Forelimb muscle (tissue), 1 donor: Measurements from ENCODE around the gene DVL2. TPM values are rescaled to one million over a fixed set of nuclear protein-coding genes. Genes with fewer than 3 reads are reported as not detected.
A peak's percentile ranks its signal among the peaks of the same experiment; 100 is the strongest.

Experiments used
- DNase-seq: peaks from one replicate; pipeline ENCODE4 v3.0.0-alpha.2; 2013; ENCODE audit warnings: low read depth
- polyA plus RNA-seq: library from polyadenylated mRNA; unstranded; fragments of 120-200 nt; gene quantifications from one replicate; pipeline ENCODE4 v1.2.1, GENCODE V29; 2013; ENCODE audit not compliant: insufficient read length

The DVL2 gene
- polyA plus RNA-seq: 36.2 TPM

DNA sequence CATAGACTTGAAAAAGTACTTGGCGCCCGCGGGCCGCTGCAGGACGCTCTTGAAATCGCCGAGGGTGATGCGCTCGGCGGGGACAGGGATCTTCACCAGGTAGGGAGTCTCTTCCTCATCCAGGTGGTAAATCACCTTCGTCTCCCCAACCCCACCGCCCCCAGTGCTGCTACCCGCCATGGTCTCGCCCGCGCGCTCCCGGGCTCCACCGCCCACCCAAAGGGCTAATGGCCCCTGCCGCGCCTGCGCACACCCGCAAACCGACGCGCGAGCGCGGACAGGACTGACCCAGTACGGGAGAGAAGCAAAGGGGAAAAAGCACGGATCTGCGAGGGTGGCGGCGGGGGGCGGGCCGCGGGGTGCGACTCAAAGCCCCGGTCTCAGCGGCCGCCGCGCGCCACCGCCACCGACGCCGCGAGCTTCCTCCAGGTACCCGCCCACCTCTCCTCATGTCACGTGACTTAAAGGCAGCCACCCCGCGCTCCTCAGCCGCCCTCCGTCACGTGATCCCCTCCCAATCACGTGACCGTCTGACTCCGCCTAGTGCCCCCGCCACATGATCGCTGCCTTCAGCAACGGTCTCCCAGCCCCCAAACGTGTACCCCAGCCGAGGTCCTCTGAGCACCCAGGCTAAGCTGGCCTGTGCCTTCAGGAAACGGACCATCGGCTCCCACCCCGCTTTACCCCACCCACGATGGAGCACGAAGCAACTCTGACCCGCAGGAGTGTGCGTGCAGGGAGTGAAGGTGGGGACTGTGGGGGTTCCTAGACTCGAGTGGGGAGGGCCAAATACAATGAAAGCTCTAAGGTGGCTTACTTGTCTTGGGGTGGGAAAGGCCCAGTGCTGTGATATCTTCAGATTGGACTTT, at the start of gene DVL2:
Gene DVL2, minus strand, starts transcription at position 435 of the 869 bp plus-strand sequence. Its CDS starts 255 bp downstream, at position 180.
- DNase-seq: peak; percentile 82

- DNase-seq: no peak
Observed at GRCh38 chr17:7283471-7284216, 49.3 kb upstream of the DVL2 start.

DNA sequence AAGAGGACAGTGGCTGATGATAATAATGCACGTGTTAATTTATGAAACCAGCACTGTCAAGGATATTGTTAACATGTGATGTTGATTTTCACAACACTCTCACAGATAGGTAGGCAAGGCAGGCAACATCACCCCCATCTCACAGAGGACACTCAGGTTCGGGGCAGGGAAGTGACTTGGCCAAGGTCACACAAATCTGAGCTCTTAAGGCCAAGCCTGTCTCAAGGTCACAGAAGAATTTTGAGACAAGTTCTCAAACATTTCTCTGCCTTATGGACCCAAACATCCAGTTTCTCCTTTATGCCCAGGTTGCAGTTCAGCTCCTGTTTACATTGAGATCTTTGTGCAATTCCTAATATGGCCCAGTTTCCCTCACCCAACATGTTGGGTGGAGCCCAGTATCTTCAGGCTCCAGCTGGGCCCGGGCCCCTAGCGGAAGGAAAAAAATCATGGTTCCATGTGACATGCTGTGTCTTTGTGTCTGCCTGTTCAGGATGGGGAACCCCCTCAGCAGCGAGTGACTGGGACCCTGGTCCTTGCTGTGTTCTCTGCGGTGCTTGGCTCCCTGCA, 48.5 kb upstream of the DVL2 start:
- DNase-seq: no peak

DNA sequence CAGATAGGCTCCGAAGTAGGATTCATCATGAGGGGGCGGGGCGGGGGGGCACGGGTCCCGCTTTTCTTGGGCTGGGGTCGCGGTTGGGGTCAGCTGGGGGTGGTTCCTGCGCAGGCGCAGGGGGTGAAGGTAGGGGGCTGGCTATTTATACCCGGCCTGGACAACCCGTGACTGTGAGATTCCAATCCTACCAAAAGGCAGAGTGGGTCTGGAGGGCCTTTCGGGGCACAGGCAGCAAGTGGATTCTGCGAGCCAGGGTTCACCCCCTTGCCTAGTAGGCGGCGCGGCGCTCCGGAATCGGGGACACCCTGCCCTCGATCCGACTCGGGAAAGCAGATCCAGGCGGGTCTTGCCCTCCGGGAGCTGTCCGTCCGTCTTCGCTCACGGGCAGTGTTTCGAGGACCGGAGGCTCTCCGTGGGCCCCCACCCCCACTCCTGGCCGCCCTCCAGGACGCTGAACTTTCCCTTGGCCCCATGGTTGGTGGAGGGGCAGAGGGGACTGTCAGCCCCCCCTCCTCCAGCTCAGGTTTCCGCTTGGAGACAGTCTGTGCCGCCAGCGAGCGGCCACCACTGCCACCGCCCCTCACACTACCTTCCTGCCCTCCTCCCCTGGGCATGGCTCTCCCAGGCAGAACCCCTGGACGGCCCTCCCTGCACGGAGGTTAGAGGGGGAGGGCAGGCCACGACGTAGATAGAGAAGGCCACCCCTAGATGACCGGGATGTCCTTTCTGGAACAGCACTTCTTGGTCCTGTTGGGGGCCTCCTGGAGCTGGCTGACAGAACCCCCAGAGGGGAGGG, 47.8 kb upstream of the DVL2 start:
- no peak for DNase-seq

DNA sequence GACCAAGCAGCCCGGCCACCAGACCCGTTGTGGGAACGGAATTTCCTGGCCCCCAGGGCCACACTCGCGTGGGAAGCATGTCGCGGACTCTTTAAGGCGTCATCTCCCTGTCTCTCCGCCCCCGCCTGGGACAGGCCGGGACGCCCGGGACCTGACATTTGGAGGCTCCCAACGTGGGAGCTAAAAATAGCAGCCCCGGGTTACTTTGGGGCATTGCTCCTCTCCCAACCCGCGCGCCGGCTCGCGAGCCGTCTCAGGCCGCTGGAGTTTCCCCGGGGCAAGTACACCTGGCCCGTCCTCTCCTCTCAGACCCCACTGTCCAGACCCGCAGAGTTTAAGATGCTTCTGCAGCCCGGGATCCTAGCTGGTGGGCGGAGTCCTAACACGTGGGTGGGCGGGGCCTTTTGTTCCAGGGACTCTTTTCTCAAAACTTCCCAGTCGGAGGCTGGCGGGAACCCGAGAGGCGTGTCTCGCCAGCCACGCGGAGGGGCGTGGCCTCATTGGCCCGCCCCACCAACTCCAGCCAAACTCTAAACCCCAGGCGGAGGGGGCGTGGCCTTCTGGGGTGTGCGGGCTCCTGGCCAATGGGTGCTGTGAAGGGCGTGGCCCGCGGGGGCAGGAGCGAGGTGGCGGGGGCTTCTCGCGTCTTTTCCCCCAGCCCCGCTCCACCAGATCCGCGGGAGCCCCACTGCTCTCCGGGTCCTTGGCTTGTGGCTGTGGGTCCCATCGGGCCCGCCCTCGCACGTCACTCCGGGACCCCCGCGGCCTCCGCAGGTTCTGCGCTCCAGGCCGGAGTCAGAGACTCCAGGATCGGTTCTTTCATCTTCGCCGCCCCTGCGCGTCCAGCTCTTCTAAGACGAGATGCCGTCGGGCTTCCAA, 47.0 kb upstream of the DVL2 start, which contains the start of gene SLC2A4:
Gene SLC2A4, plus strand, starts transcription at position 645 of the 879 bp plus-strand sequence. Its CDS starts 217 bp downstream, at position 862.
- DNase-seq: peak; percentile 68

GRCh38 chr17:7280519-7281073, 46.3 kb upstream of the DVL2 start:
- DNase-seq: peak; percentile 53

GRCh38 chr17:7279448-7279847, 45.1 kb upstream of the DVL2 start:
- no peak for DNase-seq

- no peak for DNase-seq
Observed at GRCh38 chr17:7266784-7267183, 32.5 kb upstream of the DVL2 start.

DNA sequence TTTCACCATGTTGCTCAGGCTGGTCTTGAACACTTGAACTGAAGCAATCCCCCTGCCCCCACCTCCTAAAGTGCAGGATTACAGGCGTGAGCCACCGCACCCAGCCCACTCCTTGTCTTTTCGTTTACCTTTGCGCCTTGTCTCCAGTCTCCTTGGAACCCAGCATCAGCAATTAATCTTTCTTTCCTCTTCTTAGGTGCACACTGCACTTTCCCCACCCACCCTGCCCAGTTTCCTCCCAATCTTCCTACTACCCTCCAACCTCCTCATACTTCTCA, 29.4 kb upstream of the DVL2 start:
- no peak for DNase-seq

DNA sequence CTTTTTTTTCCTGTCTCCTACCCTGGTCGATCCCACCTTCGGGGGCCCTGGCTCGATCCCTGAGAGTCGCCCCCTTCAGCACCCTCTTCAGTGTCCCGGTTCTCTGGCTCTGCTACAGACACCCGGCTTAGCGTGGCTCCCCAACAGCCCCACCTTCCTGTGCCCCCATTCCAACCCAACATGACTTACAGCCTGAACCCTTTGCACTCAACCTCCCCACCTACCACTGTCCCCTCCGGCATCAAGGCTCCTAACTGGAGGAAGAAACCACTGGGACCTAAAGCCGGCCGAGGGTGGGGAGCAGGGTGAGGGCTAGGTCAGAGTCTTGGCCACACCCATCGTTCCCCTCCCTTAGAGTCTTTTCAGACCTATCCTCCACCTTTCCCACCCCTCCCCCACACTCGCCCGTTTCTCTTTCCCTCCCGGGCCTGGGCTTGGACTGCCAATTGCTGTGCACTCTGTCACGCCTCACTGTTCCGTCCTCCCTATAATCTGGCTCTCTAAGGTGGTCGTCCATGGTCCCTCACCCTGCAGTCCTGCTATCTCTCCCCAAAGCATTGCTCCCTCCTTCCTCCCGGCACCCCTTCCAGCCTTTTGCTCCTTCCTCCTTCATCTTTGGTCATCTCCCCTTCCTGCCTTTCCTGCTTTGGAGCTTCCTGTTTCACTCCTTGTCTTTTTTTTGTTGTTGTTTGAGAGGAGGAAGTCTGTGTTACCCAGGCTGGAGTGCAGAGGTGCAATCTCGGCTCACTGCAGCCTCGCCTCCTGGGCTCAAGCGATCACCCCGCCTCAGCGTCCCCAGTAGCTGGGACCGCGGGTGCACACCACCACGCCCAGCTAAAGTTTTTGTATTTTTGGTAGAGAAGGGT, 28.9 kb upstream of the DVL2 start:
- DNase-seq: no peak

GRCh38 chr17:7262192-7262934, 28.0 kb upstream of the DVL2 start, which contains the start of gene CLDN7:
Gene CLDN7, minus strand, starts transcription at chr17:7262478. Its CDS starts 435 bp downstream, at chr17:7262043.
- no peak for DNase-seq

- no peak for DNase-seq
Observed at GRCh38 chr17:7261379-7262191, 27.3 kb upstream of the DVL2 start.

GRCh38 chr17:7260651-7261378, 26.5 kb upstream of the DVL2 start:
- no peak for DNase-seq

- DNase-seq: no peak
Observed at GRCh38 chr17:7260151-7260550, 25.8 kb upstream of the DVL2 start.

GRCh38 chr17:7259555-7259889, 25.2 kb upstream of the DVL2 start:
- DNase-seq: no peak

DNA sequence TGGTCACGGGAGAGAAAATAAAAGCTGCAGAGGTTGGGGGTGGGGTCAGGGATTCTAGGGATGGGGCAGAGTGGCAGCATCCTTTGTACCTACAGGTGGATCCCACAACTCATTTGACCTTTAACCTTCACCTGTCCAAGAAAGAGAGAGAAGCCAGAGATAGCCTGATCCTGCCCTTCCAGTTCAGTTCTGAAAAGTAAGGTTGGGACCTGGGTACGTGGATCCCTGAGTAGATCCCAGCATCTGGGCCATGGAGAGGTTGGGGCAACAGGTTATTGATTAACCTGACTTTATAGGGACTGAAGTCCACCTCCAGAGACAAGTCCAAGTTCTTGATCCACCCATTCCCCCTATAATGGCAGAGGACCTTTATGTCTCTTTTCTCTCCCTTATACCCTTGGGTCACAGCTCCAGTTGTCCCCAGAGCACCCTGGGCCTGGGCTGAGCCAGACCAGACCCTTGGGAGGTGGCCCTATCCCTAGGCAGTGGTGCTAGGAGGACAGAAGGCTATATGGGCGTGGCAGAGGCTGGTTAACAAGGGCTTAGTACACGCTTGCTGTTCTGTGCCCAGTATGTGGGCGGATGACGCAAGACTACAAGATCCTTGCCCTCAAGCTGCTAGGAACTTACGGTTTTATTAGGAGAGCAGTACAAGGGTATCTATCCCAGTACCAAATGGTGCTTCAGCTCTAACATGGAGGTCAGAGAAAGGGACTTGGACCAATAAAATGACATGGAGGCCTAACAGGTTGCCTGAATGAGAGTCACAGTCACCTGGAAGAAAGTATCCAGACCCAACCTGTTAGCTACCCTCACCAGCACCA, 24.6 kb upstream of the DVL2 start:
- no peak for DNase-seq
